Upper lobe of left lung (tissue), 4 donors: ENCODE results near the gene LRRC15.

Experiments used
- POLR2A ChIP-seq, 4 donors: fragments of 450-650 bp; IDR thresholded peaks; one replicate each; pipeline ENCODE4 v1.5.1; 2016 to 2017; ENCODE audit warnings: antibody characterized with exemption in 4 of 4, mild to moderate bottlenecking in 2 of 4
- TF ChIP-seq, protein P1 (sequence below), 6 experiments: fragments of 450-650 bp in 4 of 6; fragments of 200-600 bp in 2 of 6; sonication (generic) in 2 of 6; IDR thresholded peaks; one replicate each; pipeline ENCODE4 v1.5.1; 2016 to 2019; ENCODE audit warnings: antibody characterized with exemption in 6 of 6

- no peak for TF ChIP-seq POLR2A (IDR thresholded peaks at IDR 0.05)
- TF ChIP-seq, protein P1, sequence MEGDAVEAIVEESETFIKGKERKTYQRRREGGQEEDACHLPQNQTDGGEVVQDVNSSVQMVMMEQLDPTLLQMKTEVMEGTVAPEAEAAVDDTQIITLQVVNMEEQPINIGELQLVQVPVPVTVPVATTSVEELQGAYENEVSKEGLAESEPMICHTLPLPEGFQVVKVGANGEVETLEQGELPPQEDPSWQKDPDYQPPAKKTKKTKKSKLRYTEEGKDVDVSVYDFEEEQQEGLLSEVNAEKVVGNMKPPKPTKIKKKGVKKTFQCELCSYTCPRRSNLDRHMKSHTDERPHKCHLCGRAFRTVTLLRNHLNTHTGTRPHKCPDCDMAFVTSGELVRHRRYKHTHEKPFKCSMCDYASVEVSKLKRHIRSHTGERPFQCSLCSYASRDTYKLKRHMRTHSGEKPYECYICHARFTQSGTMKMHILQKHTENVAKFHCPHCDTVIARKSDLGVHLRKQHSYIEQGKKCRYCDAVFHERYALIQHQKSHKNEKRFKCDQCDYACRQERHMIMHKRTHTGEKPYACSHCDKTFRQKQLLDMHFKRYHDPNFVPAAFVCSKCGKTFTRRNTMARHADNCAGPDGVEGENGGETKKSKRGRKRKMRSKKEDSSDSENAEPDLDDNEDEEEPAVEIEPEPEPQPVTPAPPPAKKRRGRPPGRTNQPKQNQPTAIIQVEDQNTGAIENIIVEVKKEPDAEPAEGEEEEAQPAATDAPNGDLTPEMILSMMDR (IDR thresholded peaks at IDR 0.05), result no peak
Observed at GRCh38 chr3:194312186-194312742, 57.3 kb downstream of the LRRC15 start.
